Endodermal cell (in vitro differentiated cells): ENCODE data around the gene CCNJL. TPM values are rescaled to one million over a fixed set of nuclear protein-coding genes. Genes with fewer than 3 reads are reported as not detected.

ENCODE experiments used
- DNase-seq: peaks from one replicate; pipeline ENCODE4 v3.0.0-alpha.2; 2017
- H3K27ac ChIP-seq: 2 replicates; pipeline ENCODE4 v1.5.1; 2013; ENCODE audit warnings: mild to moderate bottlenecking, low read depth, low read length, moderate library complexity
- H3K27me3 ChIP-seq: 2 replicates; pipeline ENCODE4 v1.6.1; 2013; ENCODE audit warnings: mild to moderate bottlenecking, low read length, moderate library complexity; ENCODE audit not compliant: insufficient read depth, control insufficient read depth, poor library complexity, severe bottlenecking
- H3K36me3 ChIP-seq: 2 replicates; pipeline ENCODE4 v1.7.0; 2013; ENCODE audit warnings: mild to moderate bottlenecking, low read length, moderate library complexity; ENCODE audit not compliant: control insufficient read depth, insufficient read depth
- H3K4me1 ChIP-seq: one replicate; pipeline ENCODE4 v1.7.0; 2013; ENCODE audit warnings: low read length; ENCODE audit not compliant: control insufficient read depth, insufficient read depth
- H3K4me3 ChIP-seq: 2 replicates; pipeline ENCODE4 v1.5.1; 2013; ENCODE audit warnings: mild to moderate bottlenecking, low read length, moderate library complexity
- H3K9ac ChIP-seq: 2 replicates; pipeline ENCODE4 v1.6.1; 2013; ENCODE audit warnings: mild to moderate bottlenecking, low read length, moderate library complexity; ENCODE audit not compliant: poor library complexity, severe bottlenecking; ENCODE audit errors: extremely low read depth
- H3K9me3 ChIP-seq: 2 replicates; pipeline ENCODE4 v1.6.1; 2013; ENCODE audit warnings: mild to moderate bottlenecking, low read length, moderate library complexity; ENCODE audit not compliant: control insufficient read depth
- H3K27ac Mint-ChIP-seq: 2 replicates; pipeline ENCODE4 v1.8.0; 2020; ENCODE audit warnings: mixed read lengths
- H3K27me3 Mint-ChIP-seq: 2 replicates; pipeline ENCODE4 v1.8.0; 2021; ENCODE audit warnings: mild to moderate bottlenecking, mixed read lengths; ENCODE audit not compliant: insufficient read depth
- H3K36me3 Mint-ChIP-seq: 2 replicates; pipeline ENCODE4 v1.8.0; 2020; ENCODE audit warnings: low read depth, mixed read lengths
- H3K4me1 Mint-ChIP-seq: 2 replicates; pipeline ENCODE4 v1.8.0; 2020; ENCODE audit warnings: mixed read lengths
- H3K4me3 Mint-ChIP-seq: 2 replicates; pipeline ENCODE4 v1.8.0; 2020; ENCODE audit warnings: mild to moderate bottlenecking, moderate library complexity, mixed read lengths
- H3K9me3 Mint-ChIP-seq: 2 replicates; pipeline ENCODE4 v1.8.0; 2020; ENCODE audit warnings: mild to moderate bottlenecking, mixed read lengths
- WGBS, 2 experiments: methylation state at CpG; one replicate each; pipeline versions ENCODE4 v1.1.5 to v1.1.7; 2013; ENCODE audit warnings: missing lambda C conversion rate in 2 of 2, mixed read lengths in 1 of 2; ENCODE audit not compliant: insufficient coverage in 1 of 2, insufficient read length in 1 of 2; 5-methylcytosine and 5-hydroxymethylcytosine counted together
- total RNA-seq, 2 donors: library from RNA; stranded (reverse); fragmentation: NEBNext Ultra II Directional in 1 of 2; extraction: Animal tissue kit (Norgen Biotek cat#: 25700) in 1 of 2; gene quantifications; 2 replicates in 1 of 2; 3 replicates in 1 of 2; pipeline ENCODE4 v1.2.1, GENCODE V29; 2021
- TF ChIP-seq, protein P1 (sequence below): fragments of 200-600 bp; sonication (generic); conservative IDR thresholded peaks from 2 replicates; pipeline ENCODE4 v1.5.0; 2021; ENCODE audit warnings: antibody characterized with exemption, mild to moderate bottlenecking

Gene CCNJL
- total RNA-seq, 2 donors from 2014 or later: 14.1 to 18.7 TPM

DNA sequence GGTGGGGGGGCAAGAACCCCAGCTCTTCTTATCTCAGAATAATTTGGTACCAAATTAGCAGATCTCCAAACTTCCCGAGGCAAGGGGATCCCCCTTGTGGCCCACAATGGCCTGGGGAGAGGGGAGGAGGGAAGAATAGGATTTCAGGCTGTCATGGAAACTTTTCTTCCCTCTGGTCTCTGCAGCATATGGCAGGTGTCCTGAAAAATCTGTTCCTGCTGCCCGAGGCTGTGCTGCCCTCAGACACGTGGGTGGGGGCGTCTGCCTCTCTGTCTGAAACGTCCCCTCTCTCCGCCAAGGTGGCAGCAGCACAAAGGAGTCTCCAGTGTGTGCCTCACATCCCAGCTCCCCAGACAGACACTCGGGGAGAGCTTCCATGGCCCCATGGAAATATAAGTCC, 34.0 kb downstream of the CCNJL start:
- Mint-ChIP-seq H3K27ac (peak overlapping the region; percentile 64), H3K4me1 (peaks cover 4% of the 10 kb centered on the region), H3K27me3 (no peaks in the 10 kb centered on the region), H3K36me3 (peaks cover 36% of the 10 kb centered on the region), H3K9me3 (no peaks in the 10 kb centered on the region), H3K4me3 (no peak overlapping the region)
- no peaks in the 10 kb centered on the region for H3K36me3 ChIP-seq
- no peaks in the 10 kb centered on the region for H3K4me1 ChIP-seq
- no peak for DNase-seq
- H3K9ac ChIP-seq: no peak overlapping the region
- H3K27me3 ChIP-seq: no peaks in the 10 kb centered on the region
- TF ChIP-seq, protein P1, sequence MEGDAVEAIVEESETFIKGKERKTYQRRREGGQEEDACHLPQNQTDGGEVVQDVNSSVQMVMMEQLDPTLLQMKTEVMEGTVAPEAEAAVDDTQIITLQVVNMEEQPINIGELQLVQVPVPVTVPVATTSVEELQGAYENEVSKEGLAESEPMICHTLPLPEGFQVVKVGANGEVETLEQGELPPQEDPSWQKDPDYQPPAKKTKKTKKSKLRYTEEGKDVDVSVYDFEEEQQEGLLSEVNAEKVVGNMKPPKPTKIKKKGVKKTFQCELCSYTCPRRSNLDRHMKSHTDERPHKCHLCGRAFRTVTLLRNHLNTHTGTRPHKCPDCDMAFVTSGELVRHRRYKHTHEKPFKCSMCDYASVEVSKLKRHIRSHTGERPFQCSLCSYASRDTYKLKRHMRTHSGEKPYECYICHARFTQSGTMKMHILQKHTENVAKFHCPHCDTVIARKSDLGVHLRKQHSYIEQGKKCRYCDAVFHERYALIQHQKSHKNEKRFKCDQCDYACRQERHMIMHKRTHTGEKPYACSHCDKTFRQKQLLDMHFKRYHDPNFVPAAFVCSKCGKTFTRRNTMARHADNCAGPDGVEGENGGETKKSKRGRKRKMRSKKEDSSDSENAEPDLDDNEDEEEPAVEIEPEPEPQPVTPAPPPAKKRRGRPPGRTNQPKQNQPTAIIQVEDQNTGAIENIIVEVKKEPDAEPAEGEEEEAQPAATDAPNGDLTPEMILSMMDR: no peak
- H3K4me3 ChIP-seq: no peak overlapping the region
- 66 to 88% methylated on average over 6 to 7 of the region's 7 CpGs for WGBS, 2 experiments
- H3K9me3 ChIP-seq: no peaks in the 10 kb centered on the region
- peak overlapping the region; percentile 98 for H3K27ac ChIP-seq

DNA sequence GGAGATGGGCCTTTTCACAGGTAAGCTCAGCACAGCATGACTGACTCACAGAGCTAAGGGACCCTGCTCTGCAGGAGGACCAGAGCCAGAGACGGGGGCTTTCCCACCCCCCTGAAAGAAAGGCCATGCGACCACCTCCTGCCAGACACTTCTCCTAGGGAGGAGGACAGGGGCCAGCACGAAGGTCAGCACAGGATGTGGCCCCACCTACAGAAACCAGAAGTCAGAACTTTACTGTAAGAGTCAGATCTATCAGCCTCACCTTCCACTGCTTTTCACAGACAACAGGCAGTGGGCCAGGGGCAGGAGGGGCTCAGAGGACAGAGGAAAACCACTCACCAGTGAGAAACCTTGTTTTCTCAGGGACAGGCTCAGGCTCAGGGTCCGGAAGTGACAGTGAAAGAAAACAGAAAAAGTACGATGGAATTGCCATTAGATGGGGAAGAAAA, 37.9 kb downstream of the CCNJL start:
- no peaks in the 10 kb centered on the region for H3K36me3 ChIP-seq
- H3K4me1 ChIP-seq: no peaks in the 10 kb centered on the region
- H3K4me3 ChIP-seq: no peak overlapping the region
- no peak for DNase-seq
- Mint-ChIP-seq H3K27ac (peak overlapping the region; percentile 1), H3K36me3 (peaks cover 34% of the 10 kb centered on the region), H3K4me3 (no peak overlapping the region), H3K9me3 (no peaks in the 10 kb centered on the region), H3K27me3 (no peaks in the 10 kb centered on the region), H3K4me1 (peaks cover 24% of the 10 kb centered on the region)
- H3K9ac ChIP-seq: no peak overlapping the region
- TF ChIP-seq, protein P1: no peak
- no peak overlapping the region for H3K27ac ChIP-seq
- 50 to 78% methylated on average over 1 to 5 of the region's 5 CpGs for WGBS, 2 experiments
- H3K9me3 ChIP-seq: no peaks in the 10 kb centered on the region
- no peaks in the 10 kb centered on the region for H3K27me3 ChIP-seq

DNA sequence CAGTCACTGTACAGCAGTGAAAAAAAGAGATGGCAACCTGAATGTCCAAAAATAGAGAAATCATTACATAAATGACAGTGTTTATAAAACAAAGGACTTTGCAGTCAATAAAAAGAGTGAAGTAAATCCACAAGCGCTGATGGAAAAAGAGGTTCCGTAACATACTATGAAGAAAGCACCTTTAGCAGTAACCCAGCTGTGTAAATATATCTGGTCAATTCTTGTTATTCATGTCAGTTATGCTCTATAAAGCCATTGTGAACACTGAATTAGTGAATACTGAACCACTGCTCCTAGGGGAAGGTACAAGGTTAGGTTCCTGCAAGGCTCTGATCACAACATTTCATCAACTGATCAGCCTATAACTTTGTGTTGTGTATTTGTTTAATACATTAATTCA, 39.5 kb downstream of the CCNJL start:
- H3K4me1 Mint-ChIP-seq: peaks cover 24% of the 10 kb centered on the region

More for the DNA sequence above, 39.5 kb downstream of the CCNJL start:
- H3K9me3 ChIP-seq: no peaks in the 10 kb centered on the region
- no peaks in the 10 kb centered on the region for H3K4me1 ChIP-seq
- no peak overlapping the region for H3K27ac ChIP-seq
- TF ChIP-seq, protein P1: no peak
- WGBS, 2 experiments: 94 to 100% methylated on average over 2 of the region's 2 CpGs
- H3K27me3 ChIP-seq: no peaks in the 10 kb centered on the region
- Mint-ChIP-seq H3K9me3 (no peaks in the 10 kb centered on the region), H3K27ac (no peak overlapping the region), H3K27me3 (no peaks in the 10 kb centered on the region), H3K36me3 (peaks cover 32% of the 10 kb centered on the region), H3K4me3 (no peak overlapping the region)
- no peak overlapping the region for H3K4me3 ChIP-seq
- no peaks in the 10 kb centered on the region for H3K36me3 ChIP-seq
- no peak for DNase-seq
- H3K9ac ChIP-seq: no peak overlapping the region
